H9 (cell line): ENCODE results near the gene PNLDC1. TPM values are rescaled to one million over a fixed set of nuclear protein-coding genes. Genes with fewer than 3 reads are reported as not detected.
A peak's percentile ranks its signal among the peaks of the same experiment; 100 is the strongest.

ENCODE experiments used
- DNase-seq: peaks from one replicate; pipeline ENCODE4 v3.0.0-alpha.2; 2017
- H2AFZ ChIP-seq: one replicate; pipeline ENCODE4 v1.6.1; 2013; ENCODE audit warnings: mild to moderate bottlenecking, low read length, control low read depth, moderate library complexity
- H2AK5ac ChIP-seq: 2 replicates; pipeline ENCODE4 v1.6.1; 2013; ENCODE audit warnings: low read length, control low read depth, mixed read lengths; ENCODE audit not compliant: insufficient read length
- H2BK120ac ChIP-seq: one replicate; pipeline ENCODE4 v1.6.1; 2013; ENCODE audit warnings: low read depth, mild to moderate bottlenecking, low read length, control low read depth, inconsistent platforms; ENCODE audit not compliant: poor library complexity, severe bottlenecking
- H2BK12ac ChIP-seq: 2 replicates; pipeline ENCODE4 v1.6.1; 2013; ENCODE audit warnings: low read length, control low read depth, mixed read lengths, low read depth; ENCODE audit not compliant: insufficient read length
- H2BK15ac ChIP-seq: 2 replicates; pipeline ENCODE4 v1.6.1; 2013; ENCODE audit warnings: low read depth, low read length, control low read depth
- H2BK20ac ChIP-seq: one replicate; pipeline ENCODE4 v1.6.1; 2013; ENCODE audit warnings: low read depth, mild to moderate bottlenecking, low read length, control low read depth, inconsistent platforms; ENCODE audit not compliant: poor library complexity, severe bottlenecking
- H2BK5ac ChIP-seq: 2 replicates; pipeline ENCODE4 v1.6.1; 2013; ENCODE audit warnings: low read length, control low read depth, mixed read lengths; ENCODE audit not compliant: insufficient read length
- H3K14ac ChIP-seq: 2 replicates; pipeline ENCODE4 v1.6.1; 2013; ENCODE audit warnings: low read length, control low read depth; ENCODE audit not compliant: insufficient read depth
- H3K18ac ChIP-seq: 2 replicates; pipeline ENCODE4 v1.6.1; 2013; ENCODE audit warnings: low read depth, mild to moderate bottlenecking, mixed read lengths, low read length, control low read depth; ENCODE audit not compliant: insufficient read length
- H3K23ac ChIP-seq: 2 replicates; pipeline ENCODE4 v1.6.1; 2013; ENCODE audit warnings: low read length, control low read depth, mixed read lengths, low read depth; ENCODE audit not compliant: insufficient read length
- H3K23me2 ChIP-seq: 2 replicates; pipeline ENCODE4 v1.6.1; 2013; ENCODE audit warnings: low read depth, mild to moderate bottlenecking, mixed read lengths, low read length, control low read depth; ENCODE audit not compliant: insufficient read length, poor library complexity, severe bottlenecking
- H3K27ac ChIP-seq: 2 replicates; pipeline ENCODE4 v1.5.1; 2013; ENCODE audit warnings: low read length, control low read depth, mixed read lengths, low read depth; ENCODE audit not compliant: insufficient read length
- H3K27me3 ChIP-seq: 2 replicates; pipeline ENCODE4 v1.6.1; 2013; ENCODE audit warnings: low read length, control low read depth, inconsistent platforms; ENCODE audit not compliant: insufficient read depth
- H3K4ac ChIP-seq: 2 replicates; pipeline ENCODE4 v1.6.1; 2013; ENCODE audit warnings: low read depth, mild to moderate bottlenecking, control low read depth, inconsistent platforms, low read length, moderate library complexity
- H3K4me1 ChIP-seq: 2 replicates; pipeline ENCODE4 v1.6.1; 2013; ENCODE audit warnings: low read length, control low read depth, inconsistent platforms; ENCODE audit not compliant: insufficient read depth
- H3K4me2 ChIP-seq: 2 replicates; pipeline ENCODE4 v1.6.1; 2013; ENCODE audit warnings: low read length, control low read depth, mixed read lengths; ENCODE audit not compliant: insufficient read length, insufficient read depth
- H3K56ac ChIP-seq: 2 replicates; pipeline ENCODE4 v1.6.1; 2013; ENCODE audit warnings: low read depth, mild to moderate bottlenecking, mixed read lengths, low read length, control low read depth; ENCODE audit not compliant: insufficient read length
- H3K79me1 ChIP-seq: 2 replicates; pipeline ENCODE4 v1.6.1; 2013; ENCODE audit warnings: low read depth, mild to moderate bottlenecking, moderate library complexity, low read length, control low read depth, inconsistent platforms; ENCODE audit not compliant: insufficient read depth, poor library complexity, severe bottlenecking
- H3K79me2 ChIP-seq: 2 replicates; pipeline ENCODE4 v1.6.1; 2013; ENCODE audit warnings: low read length, control low read depth, inconsistent platforms; ENCODE audit not compliant: insufficient read depth
- H3K9ac ChIP-seq: 2 replicates; pipeline ENCODE4 v1.6.1; 2013; ENCODE audit warnings: low read length, control low read depth, mixed read lengths; ENCODE audit not compliant: insufficient read length; ENCODE audit errors: extremely low read depth
- H3K9me3 ChIP-seq: one replicate; pipeline ENCODE4 v1.6.1; 2013; ENCODE audit warnings: low read depth, low read length, inconsistent platforms; ENCODE audit not compliant: control insufficient read depth
- H3T11ph ChIP-seq: one replicate; pipeline ENCODE4 v1.6.1; 2013; ENCODE audit warnings: mild to moderate bottlenecking, low read length, control low read depth, inconsistent platforms
- H4K20me1 ChIP-seq: one replicate; pipeline ENCODE4 v1.6.1; 2013; ENCODE audit not compliant: control insufficient read depth, insufficient read length, insufficient read depth
- H4K5ac ChIP-seq: 2 replicates; pipeline ENCODE4 v1.6.1; 2013; ENCODE audit warnings: low read depth, mild to moderate bottlenecking, mixed read lengths, low read length, control low read depth; ENCODE audit not compliant: insufficient read length
- H4K8ac ChIP-seq: replicated peaks from 2 replicates; pipeline ENCODE4 v1.6.1; 2013; ENCODE audit warnings: low read length, control low read depth, mixed read lengths, low read depth; ENCODE audit not compliant: insufficient read length
- H4K91ac ChIP-seq: 2 replicates; pipeline ENCODE4 v1.6.1; 2013; ENCODE audit warnings: low read depth, mild to moderate bottlenecking, moderate library complexity, mixed read lengths, low read length, control low read depth; ENCODE audit not compliant: insufficient read length
- H3K27ac Mint-ChIP-seq, 3 experiments: 2 replicates in 2 of 3; 3 replicates in 1 of 3; pipeline ENCODE4 v1.8.0; 2020 to 2021; ENCODE audit warnings: mixed read lengths in 3 of 3, mild to moderate bottlenecking in 1 of 3, moderate library complexity in 1 of 3
- H3K27me3 Mint-ChIP-seq: 2 replicates; pipeline ENCODE4 v1.8.0; 2021; ENCODE audit warnings: low read depth, mild to moderate bottlenecking, moderate library complexity, mixed read lengths
- H3K36me3 Mint-ChIP-seq, 3 experiments: 2 replicates in 2 of 3; 3 replicates in 1 of 3; pipeline ENCODE4 v1.8.0; 2020 to 2021; ENCODE audit warnings: low read depth in 3 of 3, mixed read lengths in 3 of 3; ENCODE audit not compliant: insufficient read depth in 1 of 3
- H3K4me1 Mint-ChIP-seq, 2 experiments: 2 replicates each; pipeline ENCODE4 v1.8.0; 2020; ENCODE audit warnings: mixed read lengths in 2 of 2
- H3K4me3 Mint-ChIP-seq, 2 experiments: 2 replicates in 1 of 2; 3 replicates in 1 of 2; pipeline ENCODE4 v1.8.0; 2020 to 2021; ENCODE audit warnings: mild to moderate bottlenecking in 2 of 2, mixed read lengths in 2 of 2, moderate library complexity in 1 of 2
- H3K9me3 Mint-ChIP-seq, 2 experiments: 2 replicates in 1 of 2; 3 replicates in 1 of 2; pipeline ENCODE4 v1.8.0; 2020; ENCODE audit warnings: mild to moderate bottlenecking in 2 of 2, mixed read lengths in 2 of 2, moderate library complexity in 1 of 2
- WGBS: extraction: QIAGEN DNeasy Blood & Tissue Kit; methylation state at CpG from one replicate; pipeline ENCODE4 v1.1.7; 2013; ENCODE audit warnings: missing lambda C conversion rate, low lambda C conversion rate, mixed read lengths; ENCODE audit not compliant: insufficient read length; ENCODE audit errors: extremely low coverage; 5-methylcytosine and 5-hydroxymethylcytosine counted together
- total RNA-seq: library from RNA; stranded (reverse); gene quantifications from 2 replicates; pipeline ENCODE4 v1.2.1, GENCODE V29; 2021
- TF ChIP-seq, protein P1 (sequence below): fragments of 200-600 bp; sonication (generic); conservative IDR thresholded peaks from 3 replicates; pipeline ENCODE4 v1.8.0; 2021; ENCODE audit warnings: antibody characterized with exemption, mild to moderate bottlenecking

Gene PNLDC1
- total RNA-seq, 1 experiment from 2014 or later = not detected

DNA sequence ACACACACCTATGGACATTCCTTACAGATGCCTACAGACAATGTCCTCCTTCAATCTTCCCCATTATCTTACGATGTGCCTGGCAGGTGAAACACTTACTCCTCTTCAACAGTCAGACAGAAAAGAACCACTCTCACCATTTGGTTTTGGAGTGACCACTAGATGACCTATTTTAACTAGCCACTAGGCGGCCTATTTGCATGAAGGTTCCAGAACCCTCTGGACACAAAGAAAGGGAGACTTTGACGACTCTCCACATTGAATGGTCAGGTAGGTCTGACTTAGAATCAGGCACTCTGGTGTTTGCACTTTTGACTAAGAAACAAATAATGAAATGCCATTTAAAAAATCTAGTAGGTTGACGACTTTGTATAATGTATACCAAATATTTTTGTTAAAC lies 42.0 kb downstream of the PNLDC1 start:
- TF ChIP-seq, protein P1, sequence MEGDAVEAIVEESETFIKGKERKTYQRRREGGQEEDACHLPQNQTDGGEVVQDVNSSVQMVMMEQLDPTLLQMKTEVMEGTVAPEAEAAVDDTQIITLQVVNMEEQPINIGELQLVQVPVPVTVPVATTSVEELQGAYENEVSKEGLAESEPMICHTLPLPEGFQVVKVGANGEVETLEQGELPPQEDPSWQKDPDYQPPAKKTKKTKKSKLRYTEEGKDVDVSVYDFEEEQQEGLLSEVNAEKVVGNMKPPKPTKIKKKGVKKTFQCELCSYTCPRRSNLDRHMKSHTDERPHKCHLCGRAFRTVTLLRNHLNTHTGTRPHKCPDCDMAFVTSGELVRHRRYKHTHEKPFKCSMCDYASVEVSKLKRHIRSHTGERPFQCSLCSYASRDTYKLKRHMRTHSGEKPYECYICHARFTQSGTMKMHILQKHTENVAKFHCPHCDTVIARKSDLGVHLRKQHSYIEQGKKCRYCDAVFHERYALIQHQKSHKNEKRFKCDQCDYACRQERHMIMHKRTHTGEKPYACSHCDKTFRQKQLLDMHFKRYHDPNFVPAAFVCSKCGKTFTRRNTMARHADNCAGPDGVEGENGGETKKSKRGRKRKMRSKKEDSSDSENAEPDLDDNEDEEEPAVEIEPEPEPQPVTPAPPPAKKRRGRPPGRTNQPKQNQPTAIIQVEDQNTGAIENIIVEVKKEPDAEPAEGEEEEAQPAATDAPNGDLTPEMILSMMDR = peak; percentile 64
- Histone ChIP-seq H3K9ac (no peak overlapping the region), H2AFZ (no peak overlapping the region), H3K23me2 (no peaks in the 10 kb centered on the region), H3T11ph (no peak overlapping the region), H2BK12ac (no peak overlapping the region), H3K27ac (no peak overlapping the region), H4K20me1 (no peaks in the 10 kb centered on the region), H4K5ac (no peak overlapping the region), H3K27me3 (no peaks in the 10 kb centered on the region), H3K9me3 (no peaks in the 10 kb centered on the region), H3K56ac (no peak overlapping the region), H2BK120ac (no peak overlapping the region), H2AK5ac (no peak overlapping the region), H3K4me1 (peaks cover 3% of the 10 kb centered on the region; the same call in 1 of the 2 replicates), H3K4ac (no peak overlapping the region), H4K8ac (no peak overlapping the region), H3K4me2 (no peak overlapping the region), H2BK15ac (no peak overlapping the region), H2BK5ac (no peak overlapping the region), H3K79me2 (no peaks in the 10 kb centered on the region), H2BK20ac (no peak overlapping the region), H3K23ac (no peak overlapping the region), H4K91ac (no peak overlapping the region), H3K18ac (no peak overlapping the region), H3K79me1 (no peaks in the 10 kb centered on the region), H3K14ac (no peak overlapping the region)
- Mint-ChIP-seq H3K36me3 (no peaks in the 10 kb centered on the region; a peak in 1 of 7 replicates), H3K4me1 (peaks cover 22 to 23% of the 10 kb centered on the region in 2 experiments), H3K9me3 (no peaks in the 10 kb centered on the region), H3K27me3 (no peaks in the 10 kb centered on the region; the same call in 1 of the 2 replicates), H3K27ac (no peak overlapping the region), H3K4me3 (no peak overlapping the region)
- DNase-seq = no peak
- no CpG with 5 or more reads among the region's 4 CpGs for WGBS
